Measurements from ENCODE around the gene C10orf95.

Gene C10orf95

DNA sequence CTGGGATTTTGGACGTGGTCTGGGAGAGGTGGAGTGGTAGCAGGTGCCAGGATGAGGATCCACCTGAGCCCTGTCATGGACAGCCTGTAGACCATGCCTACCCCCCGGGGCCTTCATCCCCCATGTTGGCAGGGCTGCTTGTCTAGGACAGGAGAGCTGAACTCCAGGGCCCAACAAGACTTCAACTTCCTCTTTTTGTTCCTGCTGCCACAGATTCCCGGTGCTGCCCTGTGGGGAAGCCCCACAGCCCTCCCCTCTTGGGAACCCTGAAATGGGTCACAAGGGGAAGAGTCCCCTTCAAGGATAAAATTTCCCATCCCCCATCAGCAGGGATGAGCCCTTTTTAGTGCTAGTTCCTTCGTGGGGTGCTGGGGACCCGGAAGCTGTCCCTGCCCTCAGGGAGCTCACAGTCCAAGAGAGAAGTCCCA lies 17.7 kb downstream of the C10orf95 start:
- no peak for DNase-seq

DNA sequence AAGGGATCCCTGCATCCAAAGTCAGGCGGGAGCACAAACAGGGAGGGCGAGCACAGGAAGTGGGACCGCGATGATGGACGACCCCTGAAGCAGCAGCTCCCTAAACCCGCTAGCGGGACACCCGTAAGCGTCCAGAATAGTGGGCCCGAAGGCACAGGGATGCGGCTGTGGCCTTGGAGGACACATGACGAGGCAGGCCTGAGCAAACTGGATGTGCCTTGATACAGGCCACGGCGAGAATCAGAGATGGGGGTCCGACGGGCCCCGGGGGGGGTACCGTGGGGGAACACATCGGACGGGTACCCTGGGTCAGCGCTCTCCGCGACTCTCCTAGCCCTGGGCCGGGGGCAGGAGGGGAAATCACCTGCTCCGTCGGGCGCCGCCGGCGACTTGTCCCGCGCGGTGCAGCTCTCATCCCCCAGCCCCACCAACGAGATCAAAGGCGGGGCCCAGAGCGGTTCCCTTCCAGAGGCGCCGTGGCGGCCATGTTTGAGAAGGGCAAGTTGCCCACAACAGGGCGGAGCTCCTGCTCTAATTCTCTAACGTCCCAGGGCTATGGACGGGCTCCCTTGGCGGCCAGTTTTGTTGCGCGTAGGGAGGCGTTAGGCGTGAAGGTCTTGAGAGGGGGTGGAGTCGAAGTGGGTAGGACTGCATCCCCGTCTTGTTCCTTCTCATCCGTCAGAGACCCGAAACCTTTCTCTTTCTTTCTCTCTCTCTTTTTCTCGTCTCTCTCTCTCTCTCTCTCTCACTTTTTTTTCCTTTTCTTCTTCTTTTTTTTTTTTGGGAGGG lies 19.0 kb downstream of the C10orf95 start, which contains the start of gene CUEDC2:
Gene CUEDC2 (minus strand): TSS at position 413 of the 789 bp plus-strand sequence. CDS start 7,386 bp downstream, outside the sequence.
- peak; percentile 57 for DNase-seq

DNA sequence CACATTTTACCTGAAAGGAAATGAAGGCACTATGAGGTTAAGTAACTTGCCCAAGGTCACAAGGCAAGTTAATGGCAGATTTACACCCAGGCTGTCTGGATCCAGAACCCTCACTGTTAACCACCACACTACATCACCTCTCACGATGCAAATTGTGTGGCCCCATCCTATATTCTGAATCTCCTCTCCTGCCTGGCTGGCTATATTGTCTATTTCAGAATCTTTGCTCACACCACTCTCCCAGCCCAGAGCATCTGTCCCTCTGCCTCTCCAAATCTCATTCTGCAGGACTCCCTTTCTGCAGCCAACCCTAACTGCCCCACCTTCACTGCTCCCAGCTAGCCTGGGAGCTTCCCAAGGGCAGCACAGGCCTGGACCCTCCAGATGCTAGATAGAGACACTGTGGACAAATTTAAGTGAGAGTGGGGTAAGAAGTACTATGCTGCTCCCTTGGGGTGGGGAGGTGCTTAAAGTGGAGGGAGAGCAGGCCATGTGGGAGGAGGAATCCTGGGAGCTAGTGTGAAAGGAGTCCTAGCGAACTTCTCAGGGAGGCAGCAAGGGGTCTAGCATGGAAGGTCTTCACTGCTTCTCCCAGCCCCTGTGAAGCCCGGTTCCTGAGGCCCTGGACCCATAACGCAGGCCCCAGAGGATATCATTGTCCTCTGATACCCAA lies 19.8 kb downstream of the C10orf95 start:
- no peak for DNase-seq

DNA sequence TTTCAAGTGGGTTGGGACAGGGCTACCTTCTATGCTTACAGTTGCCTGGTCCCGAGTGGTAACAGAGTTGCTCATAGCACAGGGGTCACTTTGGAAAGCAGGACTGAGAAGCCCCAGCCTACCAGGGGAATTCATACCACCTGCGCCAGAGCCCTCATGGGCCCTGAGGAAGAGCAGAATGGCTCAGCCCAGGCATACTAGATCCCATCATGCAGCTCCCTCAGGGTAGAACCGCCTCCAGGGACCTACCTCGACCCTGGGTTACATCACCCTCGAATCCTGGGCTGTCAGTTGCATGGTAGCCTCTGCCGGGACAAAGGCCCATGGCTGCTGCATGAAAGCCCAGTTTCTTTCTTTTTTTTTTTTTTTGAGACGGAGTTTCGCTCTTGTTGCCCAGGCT lies 21.9 kb downstream of the C10orf95 start:
- DNase-seq = no peak

DNA sequence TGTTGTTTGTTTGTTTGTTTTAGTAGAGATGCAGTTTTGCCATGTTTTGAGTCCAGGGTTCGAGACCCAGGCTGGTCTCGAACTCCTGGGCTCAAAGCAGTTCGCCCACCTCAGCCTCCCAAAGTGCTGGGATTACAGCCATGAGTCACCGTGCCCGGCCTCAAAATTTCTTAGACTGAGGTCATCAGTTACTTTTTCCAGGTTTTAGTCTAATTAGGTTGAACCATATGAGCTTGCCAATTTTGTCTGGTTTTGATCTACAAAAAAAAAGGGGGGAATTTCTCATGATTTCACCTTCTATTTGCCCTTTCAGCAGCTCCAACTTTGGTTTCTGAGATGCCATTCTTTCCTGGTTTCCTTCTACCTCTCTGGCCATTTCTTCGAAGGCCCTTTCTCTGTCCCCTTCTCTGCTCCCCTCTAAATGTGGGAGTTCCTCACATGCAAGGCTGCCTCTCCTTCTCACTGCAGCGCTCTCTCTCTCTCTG lies 24.5 kb downstream of the C10orf95 start:
- no peak for DNase-seq

DNA sequence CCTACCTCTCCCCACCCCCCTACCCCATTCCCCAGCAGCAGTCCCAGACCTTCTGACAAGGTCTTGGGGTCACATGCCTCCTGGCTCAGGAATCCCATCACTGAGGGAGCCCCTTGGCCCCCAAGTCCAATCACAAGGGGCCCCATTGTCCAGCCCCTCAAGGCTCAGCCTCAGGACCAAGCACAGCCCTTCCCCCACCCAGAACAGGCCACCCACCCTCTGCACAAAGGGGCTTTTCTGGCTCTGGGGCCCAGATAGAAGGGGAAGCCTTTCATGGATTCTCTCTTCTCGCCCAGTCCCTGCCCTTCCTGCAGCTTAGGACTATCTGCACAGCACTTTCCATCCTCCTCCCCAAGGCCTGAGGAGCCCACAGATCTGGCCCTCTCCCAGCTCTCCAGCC lies 25.9 kb downstream of the C10orf95 start:
- no peak for DNase-seq

DNA sequence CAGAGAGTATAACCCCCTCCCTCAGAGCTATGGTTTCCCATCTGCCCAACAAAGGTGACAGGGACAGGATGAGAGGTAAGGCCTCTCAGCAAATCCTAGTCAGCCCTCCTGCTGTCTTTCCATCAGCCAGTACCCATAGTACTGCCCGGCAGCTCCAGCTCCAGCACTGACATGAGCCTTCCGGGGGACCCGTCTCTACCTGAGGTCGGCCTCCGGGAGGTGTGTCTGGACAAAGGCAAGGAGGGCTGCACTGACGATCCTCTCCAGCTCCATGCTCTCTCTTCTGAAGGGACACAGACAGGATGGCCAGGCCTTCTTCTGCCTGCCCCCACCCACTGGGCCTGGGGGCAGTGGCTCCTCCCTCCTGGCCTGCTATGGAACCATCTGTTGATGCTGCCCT lies 26.4 kb downstream of the C10orf95 start:
- DNase-seq = no peak

DNA sequence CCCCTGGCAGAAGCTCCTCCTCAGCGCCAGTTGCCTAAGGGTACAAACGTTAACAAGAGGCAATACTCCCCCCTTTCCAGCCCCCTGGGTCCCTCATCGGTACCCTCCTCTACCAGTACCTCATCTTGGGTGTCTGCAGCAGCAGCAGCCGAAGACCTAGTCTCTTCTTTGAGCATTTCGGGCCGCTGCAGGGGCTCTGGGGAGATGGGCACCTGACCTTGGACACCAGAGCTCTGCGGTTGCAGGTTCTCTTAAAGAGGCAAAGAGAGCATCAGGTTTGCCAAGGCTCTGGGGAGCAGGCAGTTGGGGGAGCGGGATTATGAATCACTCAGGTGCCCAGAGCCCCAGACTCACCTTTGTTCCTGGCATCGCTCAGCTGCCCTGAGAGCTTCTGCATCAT lies 27.2 kb downstream of the C10orf95 start:
- no peak for DNase-seq

DNA sequence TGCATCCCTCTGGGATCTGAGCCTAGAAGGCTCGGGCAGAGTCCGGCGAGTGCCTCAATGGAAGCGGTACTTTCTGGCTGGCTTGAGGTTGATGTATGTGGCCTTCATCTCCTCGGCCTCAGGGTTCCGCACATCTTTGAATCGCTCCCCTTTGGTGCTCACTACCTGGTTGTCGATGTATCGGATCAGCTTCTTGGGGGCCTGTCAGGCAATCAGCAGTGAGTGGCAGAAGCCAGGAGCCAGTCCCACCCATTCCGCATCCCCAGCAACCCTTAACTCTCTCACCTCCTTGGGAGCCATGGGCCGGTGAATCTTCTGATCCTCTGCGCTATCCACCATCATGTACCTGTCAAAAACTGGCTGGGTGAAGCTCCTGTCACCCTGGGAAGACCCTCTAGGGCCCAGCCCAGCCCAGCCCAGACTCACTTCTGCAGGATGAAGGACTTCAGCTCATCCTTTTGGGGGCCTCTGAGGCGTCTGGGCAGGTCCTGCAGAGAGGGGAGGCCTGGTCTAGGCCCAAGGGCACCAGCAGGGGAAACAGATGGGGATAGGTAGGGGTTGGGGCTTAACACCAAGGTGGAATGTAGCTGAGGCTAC lies 27.9 kb downstream of the C10orf95 start:
- no peak for DNase-seq

DNA sequence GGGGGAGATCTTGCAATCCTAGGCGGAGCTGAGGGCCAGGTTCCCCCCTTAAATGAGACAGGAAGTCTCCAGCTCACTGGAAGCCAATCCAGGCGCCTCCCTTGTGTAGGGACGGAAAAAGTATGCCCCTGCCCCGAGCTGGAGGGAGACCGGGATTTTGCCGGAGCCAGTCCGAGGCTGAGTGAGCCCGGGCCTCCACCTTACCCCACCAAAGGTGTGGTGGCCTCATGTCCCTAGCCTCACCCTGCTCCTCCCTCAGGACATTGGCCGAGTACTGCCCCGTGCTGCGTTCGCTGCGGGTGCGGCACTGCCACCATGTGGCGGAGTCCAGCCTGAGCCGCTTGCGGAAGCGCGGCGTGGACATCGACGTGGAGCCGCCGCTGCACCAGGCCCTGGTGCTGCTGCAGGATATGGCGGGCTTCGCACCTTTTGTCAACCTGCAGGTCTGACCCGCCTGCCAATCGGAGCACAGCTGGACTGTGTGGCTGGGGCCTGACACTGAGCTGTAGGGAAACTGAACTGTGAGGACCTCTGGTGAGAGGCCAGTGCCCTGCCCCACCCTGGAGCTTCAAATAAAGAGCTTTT lies 28.7 kb downstream of the C10orf95 start:
- DNase-seq = no peak

DNA sequence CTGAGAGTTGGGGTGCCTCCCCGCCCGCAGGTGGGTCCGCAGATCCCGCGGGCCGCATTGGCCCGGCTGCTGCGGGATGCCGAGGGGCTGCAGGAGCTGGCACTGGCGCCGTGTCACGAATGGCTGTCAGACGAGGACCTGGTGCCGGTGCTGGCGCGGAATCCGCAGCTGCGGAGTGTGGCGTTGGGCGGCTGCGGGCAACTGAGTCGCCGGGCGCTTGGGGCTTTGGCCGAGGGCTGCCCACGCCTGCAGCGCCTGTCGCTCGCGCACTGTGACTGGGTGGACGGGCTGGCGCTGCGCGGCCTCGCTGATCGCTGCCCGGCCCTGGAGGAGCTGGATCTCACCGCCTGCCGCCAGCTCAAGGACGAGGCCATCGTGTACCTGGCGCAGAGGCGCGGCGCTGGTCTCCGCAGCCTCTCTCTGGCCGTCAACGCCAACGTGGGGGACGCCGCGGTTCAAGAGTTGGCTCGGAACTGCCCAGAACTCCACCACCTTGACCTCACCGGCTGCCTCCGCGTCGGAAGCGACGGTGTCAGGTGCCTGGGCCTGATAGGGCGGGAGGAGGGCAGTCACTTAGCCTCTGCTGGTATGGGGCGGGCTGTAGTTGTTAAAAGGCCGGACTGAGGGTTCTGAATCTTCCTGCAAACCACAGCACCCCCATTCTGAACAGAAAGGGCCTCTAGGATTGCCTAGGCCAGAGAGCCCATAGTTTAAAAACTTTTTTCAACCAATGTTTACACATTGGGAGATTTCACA lies 29.4 kb downstream of the C10orf95 start:
- no peak for DNase-seq

DNA sequence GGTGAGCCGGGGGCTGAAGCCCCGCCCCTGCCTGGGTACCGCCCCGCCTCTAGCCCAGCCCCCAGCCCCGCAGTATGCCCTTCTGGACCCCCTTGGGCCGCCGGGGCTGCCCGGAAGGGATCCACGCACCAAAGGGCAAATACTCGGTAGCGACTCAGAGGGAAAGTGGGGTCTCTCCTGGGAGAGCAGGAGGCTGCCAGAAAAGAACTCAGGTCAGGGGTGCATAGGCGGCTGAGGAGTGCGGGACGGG lies 29.9 kb downstream of the C10orf95 start:
- DNase-seq = no peak

DNA sequence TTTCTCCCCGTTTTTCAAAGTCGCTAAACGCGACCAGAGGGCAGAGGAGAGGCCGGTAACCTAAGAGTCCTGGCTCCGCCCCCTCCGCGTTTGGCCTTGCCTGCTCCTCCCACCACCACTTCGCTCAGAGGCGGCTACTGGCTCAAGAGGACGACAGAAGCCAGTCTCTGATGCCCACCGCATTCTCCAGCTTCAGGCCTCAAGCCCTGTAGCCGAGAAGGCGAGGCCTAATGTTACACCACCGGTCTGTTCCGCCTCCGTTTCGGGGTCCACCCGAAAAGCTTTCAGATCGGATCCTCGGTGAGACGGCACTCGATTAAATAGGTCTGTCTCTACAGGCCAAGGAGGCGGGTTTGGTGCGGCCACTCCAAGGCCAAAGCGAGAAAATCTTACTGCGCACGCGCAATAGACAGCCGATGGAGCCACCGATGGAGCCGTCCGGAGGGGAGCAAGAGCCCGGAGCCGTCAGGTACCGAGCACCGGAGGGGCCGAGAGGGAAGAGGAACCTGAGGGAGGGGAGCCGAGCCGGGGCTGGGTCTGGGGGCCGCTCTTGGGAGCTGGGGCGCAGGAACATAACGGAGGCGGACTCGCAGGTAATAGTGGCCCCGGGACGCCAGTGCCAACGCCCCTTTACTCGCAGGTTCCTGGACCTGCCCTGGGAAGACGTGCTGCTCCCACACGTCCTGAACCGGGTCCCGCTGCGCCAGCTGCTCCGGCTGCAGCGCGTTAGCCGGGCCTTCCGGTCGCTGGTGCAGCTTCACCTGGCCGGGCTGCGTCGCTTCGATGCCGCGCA lies 30.4 kb downstream of the C10orf95 start, which contains the start of gene FBXL15:
Gene FBXL15 (plus strand): TSS at position 123 of the 793 bp plus-strand sequence. CDS start 294 bp downstream, at position 417.
- DNase-seq = peak; percentile 56

DNA sequence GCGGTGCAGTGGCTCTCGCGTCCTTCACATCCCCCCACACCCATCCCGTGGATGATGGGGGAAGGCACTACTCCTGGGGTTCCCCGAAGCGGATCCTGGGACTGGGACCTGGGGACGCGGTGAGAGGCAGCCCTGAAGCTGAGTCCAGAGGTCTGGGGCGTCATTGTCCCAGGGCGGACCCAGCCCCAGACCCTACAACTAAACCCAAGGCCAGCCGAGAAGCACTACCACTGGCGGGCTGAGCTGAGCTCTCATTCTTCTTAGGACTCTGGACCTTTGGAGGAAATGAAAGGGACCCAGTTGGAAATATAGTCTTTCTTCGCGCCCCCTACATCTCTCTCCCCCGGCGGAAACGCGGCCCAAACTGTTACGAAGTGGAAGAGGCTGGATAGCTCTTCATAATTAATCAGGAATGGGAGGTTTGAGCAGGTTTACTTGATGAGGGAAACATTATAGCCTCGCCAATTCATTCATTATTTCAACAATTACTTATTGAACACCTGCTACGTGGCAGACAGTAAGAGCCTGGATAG lies 31.1 kb downstream of the C10orf95 start:
- DNase-seq = no peak

DNA sequence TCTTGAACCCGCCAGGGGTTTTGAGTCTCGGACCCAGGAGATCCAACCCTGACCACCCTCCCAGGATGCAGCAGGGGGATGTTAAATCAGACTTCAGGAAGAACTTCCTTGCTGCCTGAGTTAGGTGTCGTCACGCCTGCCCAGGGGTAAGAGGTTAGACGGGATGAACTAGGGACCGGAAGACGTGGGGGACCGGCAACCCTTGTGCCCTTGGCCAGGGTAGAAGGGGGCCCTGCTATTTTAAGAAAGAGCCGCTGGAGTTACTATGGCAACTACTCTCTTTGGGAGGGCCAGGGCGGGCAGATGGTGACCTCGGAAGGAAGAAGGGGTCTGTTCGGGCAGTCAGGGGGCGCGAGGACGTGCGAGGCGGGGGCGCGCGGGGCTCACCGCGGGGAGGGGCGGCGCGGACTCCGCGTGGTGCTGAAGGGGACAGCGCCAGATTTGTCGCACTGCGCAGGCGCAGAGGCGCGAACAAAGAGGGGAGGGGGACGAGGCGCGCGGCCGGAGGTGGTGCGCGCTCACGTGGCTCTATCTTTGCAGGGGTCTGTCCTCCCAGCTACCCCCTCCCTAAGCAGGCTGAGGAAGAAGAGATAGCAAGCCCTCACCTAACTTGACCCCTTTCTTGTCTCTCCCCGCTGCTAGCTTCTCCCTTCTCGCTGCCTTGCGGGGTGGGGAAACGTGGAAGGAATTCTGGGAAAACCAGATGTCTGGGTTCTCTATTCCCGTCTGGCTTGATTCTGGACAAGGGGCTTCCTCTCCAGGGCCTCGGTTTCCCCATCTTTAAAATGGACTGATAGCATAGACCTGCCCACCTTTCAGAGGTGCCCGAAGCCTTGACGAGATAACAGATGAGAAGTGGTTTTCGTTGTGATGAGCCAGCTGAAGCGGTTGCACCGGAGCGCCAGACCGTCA lies 31.8 kb downstream of the C10orf95 start:
- DNase-seq = no peak

DNA sequence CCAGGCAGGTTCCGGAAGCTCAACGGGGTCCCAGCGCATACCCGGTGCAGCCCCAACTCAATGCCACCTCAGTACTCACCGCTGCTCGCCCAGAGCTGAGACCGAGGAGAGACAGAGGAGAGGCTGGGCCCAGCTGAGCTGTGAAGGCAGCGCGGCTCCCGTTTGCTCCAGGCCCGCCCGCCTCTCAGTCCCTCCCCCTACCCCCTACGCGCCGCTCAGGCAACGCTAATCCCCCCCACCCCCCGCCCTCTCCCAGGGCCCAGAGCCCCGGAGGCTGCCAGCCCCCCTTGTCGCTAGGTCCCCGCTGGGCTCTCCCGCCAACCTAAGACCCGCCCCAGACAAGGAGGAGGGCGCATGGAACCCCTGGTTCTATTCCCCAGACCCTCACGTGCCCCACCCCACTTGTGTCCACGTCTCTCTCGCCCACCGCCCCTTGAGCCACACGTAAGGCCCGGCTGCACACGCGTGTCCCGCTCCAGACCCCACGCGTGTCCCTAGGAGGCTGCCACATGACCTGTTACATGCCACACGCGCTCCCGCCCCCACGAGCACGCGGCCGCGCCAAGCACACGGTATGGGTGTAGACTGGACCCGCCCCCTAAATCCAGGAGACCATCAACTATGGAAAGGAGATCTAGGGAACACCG lies 32.6 kb downstream of the C10orf95 start, which contains the start of gene PSD:
Gene PSD (minus strand): TSS at position 164 of the 647 bp plus-strand sequence. CDS start 1,747 bp downstream, outside the sequence.
- DNase-seq = no peak

DNA sequence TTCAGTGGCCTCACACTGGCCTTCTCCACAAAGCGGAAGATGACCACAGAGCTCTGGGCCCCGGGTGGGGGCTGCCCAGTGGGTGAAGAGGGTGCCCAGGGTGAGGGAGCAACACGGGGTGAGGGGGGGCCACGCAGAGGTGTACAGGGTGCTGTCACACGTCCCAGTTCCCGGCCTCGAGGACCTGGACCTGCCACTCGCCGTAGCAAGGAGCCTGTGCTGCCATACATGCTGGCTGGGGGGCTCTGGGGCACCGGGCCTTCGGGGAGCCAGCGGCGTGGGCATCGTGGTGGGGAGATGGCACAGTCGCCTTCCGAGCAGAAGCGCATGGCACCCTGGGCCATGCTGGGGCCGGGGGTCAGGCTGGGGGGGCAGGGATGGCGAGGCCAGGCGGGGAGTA lies 34.6 kb downstream of the C10orf95 start:
- no peak for DNase-seq

DNA sequence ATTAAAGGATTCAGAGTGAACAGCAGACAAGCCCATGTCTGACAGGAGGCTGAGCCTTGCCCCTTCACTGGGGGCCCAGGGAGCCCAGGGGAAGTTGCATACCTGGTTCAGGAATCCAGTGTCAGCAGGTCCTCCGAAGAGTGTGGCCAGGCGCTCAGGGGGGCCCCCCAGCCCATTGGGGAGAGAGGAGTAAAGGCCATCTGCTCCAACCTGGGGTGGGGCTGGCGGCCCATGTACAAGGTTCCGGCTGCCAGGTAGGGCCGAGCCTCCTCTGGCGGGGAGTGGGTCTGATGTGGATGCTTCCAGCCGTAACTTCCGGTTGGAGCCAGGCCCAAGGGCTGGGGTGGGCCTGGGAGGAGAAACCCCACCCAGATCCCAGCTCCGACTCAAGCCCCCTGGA lies 35.1 kb downstream of the C10orf95 start:
- no peak for DNase-seq

DNA sequence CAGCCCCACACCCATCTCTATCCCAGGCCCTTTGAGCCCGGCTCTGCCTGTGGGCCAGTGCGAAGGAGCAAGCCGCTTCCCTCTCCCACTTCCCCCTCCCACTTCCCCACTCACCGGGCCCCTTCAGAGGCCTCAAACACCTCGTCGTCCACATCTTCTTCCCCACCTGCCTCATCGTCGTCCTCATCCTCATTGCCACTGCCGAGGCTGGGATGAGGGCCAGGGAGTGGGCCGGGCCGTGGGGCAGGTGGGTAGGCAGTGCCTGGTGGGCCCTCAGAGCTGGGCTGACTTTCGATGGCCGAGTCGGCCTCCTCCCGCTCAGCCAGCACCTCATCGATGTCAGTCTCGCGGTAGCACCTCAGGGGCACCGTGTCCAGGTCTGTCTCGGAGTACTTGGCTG lies 36.6 kb downstream of the C10orf95 start:
- no peak for DNase-seq

Measured in NCI-H2029 treated with DMSO at 0.1 percent for 48 hours (cell line).